Lung (tissue), 12 donors: ENCODE data around the gene RAPSN. TPM values are rescaled to one million over a fixed set of nuclear protein-coding genes. Genes with fewer than 3 reads are reported as not detected.
"Not testable (repeated sequence)": the region's sequence is repeated elsewhere in the genome, so short reads cannot be mapped to it uniquely, and the experiment has no call there.

Source experiments
- ATAC-seq: fragments of 200-7000 bp; cut with Tn5 transposase; one replicate; pipeline ENCODE4 v1.9.1; 2020; ENCODE audit warnings: moderate number of reproducible peaks; ENCODE audit not compliant: insufficient read depth, low FRiP score
- DNase-seq, 3 donors: peaks; one replicate each; pipeline ENCODE4 v3.0.0-alpha.2; 2013 to 2017
- H3K27ac ChIP-seq, 2 donors: one replicate each; pipeline ENCODE4 v1.5.1; 2013; ENCODE audit warnings: mild to moderate bottlenecking in 2 of 2, moderate library complexity in 2 of 2, control low read depth in 1 of 2, inconsistent platforms in 1 of 2, low read depth in 1 of 2, low read length in 1 of 2
- H3K27me3 ChIP-seq, 3 donors: one replicate each; pipeline ENCODE4 v1.5.1; 2013; ENCODE audit warnings: low read length in 2 of 3; ENCODE audit not compliant: control insufficient read depth in 3 of 3, insufficient read depth in 3 of 3
- H3K36me3 ChIP-seq, 4 donors: one replicate each; pipeline ENCODE4 v1.5.1; 2013; ENCODE audit warnings: low read length in 4 of 4, mild to moderate bottlenecking in 1 of 4, moderate library complexity in 1 of 4; ENCODE audit not compliant: control insufficient read depth in 4 of 4, insufficient read depth in 4 of 4
- H3K4me1 ChIP-seq, 5 donors: one replicate each; pipeline ENCODE4 v1.5.1; 2013; ENCODE audit warnings: low read length in 5 of 5, mild to moderate bottlenecking in 2 of 5, moderate library complexity in 1 of 5; ENCODE audit not compliant: control insufficient read depth in 5 of 5, insufficient read depth in 5 of 5
- H3K4me3 ChIP-seq: one replicate; pipeline ENCODE4 v1.5.1; 2013; ENCODE audit warnings: mild to moderate bottlenecking, control low read depth, moderate library complexity
- H3K9ac ChIP-seq, 2 donors: one replicate each; pipeline ENCODE4 v1.5.1; 2013; ENCODE audit warnings: low read length in 2 of 2, control low read depth in 1 of 2; ENCODE audit not compliant: insufficient read depth in 1 of 2
- H3K9me3 ChIP-seq, 4 donors: one replicate each; pipeline ENCODE4 v1.5.1; 2013; ENCODE audit warnings: low read length in 3 of 4, mild to moderate bottlenecking in 1 of 4, moderate library complexity in 1 of 4; ENCODE audit not compliant: control insufficient read depth in 4 of 4, insufficient read depth in 3 of 4
- WGBS, 2 donors: extraction: QIAGEN DNeasy Blood & Tissue Kit; methylation state at CpG; one replicate each; pipeline ENCODE4 v1.1.7; 2013; 5-methylcytosine and 5-hydroxymethylcytosine counted together
- polyA plus RNA-seq, 2 donors: library from polyadenylated mRNA; stranded (reverse); fragments of 200-250 nt; gene quantifications; one replicate each; pipeline ENCODE4 v1.2.1, GENCODE V29; 2013
- total RNA-seq, 2 donors: library from RNA; depleted of rRNA in 1 of 2; stranded (reverse); fragments of >200 nt in 1 of 2; gene quantifications; one replicate each; pipeline ENCODE4 v1.2.1, GENCODE V29; 2014 to 2021
- TF ChIP-seq, protein P1 (sequence below): IDR thresholded peaks from 2 replicates; pipeline ENCODE4 v1.5.1; 2012; ENCODE audit warnings: mild to moderate bottlenecking; ENCODE audit errors: control extremely low read depth, extremely low read depth
- donor health status: control.
- donor health status: control.
- donor health status: Bipolar disorder and iron deficiency.
- donor health status: healthy.
- donor health status: DM: yes; HTN: yes; CAD: no.

Gene RAPSN
- total and polyA plus RNA-seq, 4 donors, result 0.38 to 1.5 (median 0.49) TPM; not detected in 1

DNA sequence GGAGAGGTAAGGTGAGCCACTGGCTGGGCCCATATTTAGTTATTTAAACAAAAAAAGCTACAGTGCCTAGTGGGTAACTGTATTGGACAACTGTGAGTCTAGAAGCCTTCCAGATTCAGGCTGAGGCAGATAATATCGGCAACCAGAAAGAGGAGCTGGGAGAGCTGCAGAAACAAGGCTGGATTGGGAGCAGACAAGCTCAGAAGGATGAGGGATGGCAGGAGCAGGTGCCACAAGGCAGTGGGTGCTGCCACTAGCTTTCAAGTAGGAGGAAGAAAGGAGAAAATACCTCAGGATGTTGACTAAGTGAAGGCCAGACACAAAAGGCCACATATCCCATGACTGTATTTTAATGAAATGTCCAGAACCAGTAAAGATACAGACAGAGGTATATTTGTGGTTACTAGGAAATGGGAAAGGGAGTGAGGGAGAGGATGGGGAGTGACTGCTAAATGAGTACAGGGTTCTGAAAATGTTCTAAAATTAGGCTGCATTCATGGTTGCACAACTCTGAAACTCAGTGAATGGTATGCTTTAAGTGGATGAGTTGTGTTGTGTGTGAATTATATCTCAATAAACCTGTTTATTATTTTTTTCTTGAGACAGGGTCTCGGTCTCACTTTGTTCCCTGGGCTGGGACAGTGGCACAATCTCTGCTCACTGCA is 11.8 kb upstream of the RAPSN start:
- DNase-seq (no peak), ATAC-seq (no peak)
- no peak overlapping the region for H3K9ac ChIP-seq
- H3K27me3 ChIP-seq, result no peaks in the 10 kb centered on the region
- TF ChIP-seq, protein P1, sequence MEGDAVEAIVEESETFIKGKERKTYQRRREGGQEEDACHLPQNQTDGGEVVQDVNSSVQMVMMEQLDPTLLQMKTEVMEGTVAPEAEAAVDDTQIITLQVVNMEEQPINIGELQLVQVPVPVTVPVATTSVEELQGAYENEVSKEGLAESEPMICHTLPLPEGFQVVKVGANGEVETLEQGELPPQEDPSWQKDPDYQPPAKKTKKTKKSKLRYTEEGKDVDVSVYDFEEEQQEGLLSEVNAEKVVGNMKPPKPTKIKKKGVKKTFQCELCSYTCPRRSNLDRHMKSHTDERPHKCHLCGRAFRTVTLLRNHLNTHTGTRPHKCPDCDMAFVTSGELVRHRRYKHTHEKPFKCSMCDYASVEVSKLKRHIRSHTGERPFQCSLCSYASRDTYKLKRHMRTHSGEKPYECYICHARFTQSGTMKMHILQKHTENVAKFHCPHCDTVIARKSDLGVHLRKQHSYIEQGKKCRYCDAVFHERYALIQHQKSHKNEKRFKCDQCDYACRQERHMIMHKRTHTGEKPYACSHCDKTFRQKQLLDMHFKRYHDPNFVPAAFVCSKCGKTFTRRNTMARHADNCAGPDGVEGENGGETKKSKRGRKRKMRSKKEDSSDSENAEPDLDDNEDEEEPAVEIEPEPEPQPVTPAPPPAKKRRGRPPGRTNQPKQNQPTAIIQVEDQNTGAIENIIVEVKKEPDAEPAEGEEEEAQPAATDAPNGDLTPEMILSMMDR, result no peak
- H3K4me3 ChIP-seq, result no peak overlapping the region
- WGBS, 2 donors, result 93 to 99% methylated on average over 2 of the region's 2 CpGs
- H3K27ac ChIP-seq, result no peak overlapping the region
- H3K4me1 ChIP-seq, result peaks cover 0 to 3% (median 0%) of the 10 kb centered on the region in 5 donors
- H3K36me3 ChIP-seq, result peaks cover 0 to 8% (median 2%) of the 10 kb centered on the region in 4 donors
- H3K9me3 ChIP-seq, result no peaks in the 10 kb centered on the region

DNA sequence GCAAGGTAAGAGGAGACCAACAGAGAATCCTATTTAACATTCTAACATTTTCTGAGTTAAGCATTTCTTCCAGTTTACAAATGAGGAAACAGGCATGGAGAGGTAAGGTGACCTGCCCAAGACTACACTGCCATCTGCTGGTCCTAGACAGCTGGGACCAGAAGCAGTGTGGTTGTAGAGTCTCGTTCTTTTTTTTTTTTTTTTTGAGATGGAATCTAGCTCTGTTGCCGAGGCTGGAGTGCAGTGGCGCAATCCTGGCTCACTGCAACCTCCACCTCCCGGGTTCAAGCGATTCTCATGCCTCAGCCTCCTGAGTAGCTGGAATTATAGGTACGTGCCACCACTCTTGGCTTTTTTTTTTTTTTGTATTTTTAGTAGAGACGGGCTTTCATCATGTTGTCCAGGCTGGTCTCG is 5.3 kb upstream of the RAPSN start:
- H3K9ac ChIP-seq, result not testable (repeated sequence)
- TF ChIP-seq, protein P1, result peak; percentile 64

DNA sequence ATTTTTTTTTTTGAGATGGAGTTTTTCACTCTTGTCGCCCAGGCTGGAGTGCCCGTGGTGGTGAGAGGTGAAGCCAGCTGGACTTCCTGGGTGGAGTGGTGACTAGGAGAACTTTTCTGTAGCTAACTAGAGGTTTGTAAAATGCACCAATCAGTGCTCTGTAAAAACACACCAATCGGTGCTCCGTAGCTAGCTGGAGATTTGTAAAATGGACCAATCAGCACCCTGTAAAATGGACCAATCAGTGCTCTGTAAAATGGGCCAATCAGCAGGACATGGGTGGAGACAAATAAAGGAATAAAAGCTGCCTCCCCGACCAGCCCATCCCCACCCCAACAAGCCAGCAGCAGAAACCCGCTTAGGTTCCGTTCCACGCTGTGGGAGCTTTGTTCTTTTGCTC is 4.4 kb upstream of the RAPSN start:
- no peak for ATAC-seq
- TF ChIP-seq, protein P1, result no peak
- Histone ChIP-seq H3K27me3 (no peaks in the 10 kb centered on the region), H3K4me3 (no peak overlapping the region), H3K9me3 (peaks cover 0 to 3% (median 0%) of the 10 kb centered on the region in 4 donors), H3K36me3 (no peaks in the 10 kb centered on the region), H3K4me1 (peaks cover 0 to 3% (median 0%) of the 10 kb centered on the region in 5 donors), H3K9ac (no peak overlapping the region), H3K27ac (no peak overlapping the region)
- DNase-seq, result no peak
- WGBS, 2 donors, result 93 to 95% methylated on average over 8 of the region's 8 CpGs

More for the DNA sequence above, 5.3 kb upstream of the RAPSN start:
- H3K27ac ChIP-seq, H3K4me1 ChIP-seq, H3K4me3 ChIP-seq, H3K9me3 ChIP-seq, H3K27me3 ChIP-seq, H3K36me3 ChIP-seq: not testable (repeated sequence)
- peak; percentile 82 to 90 (median 83) for DNase-seq
- ATAC-seq, result peak; percentile 91
- 23 to 24% methylated on average over 8 of the region's 8 CpGs for WGBS, 2 donors
